Kidney epithelial cell (primary cell): Measurements from ENCODE around the gene GRIK4. TPM values are rescaled to one million over a fixed set of nuclear protein-coding genes. Genes with fewer than 3 reads are reported as not detected.

Source experiments
- DNase-seq: peaks from one replicate; pipeline ENCODE4 v3.0.0-alpha.2; 2010; ENCODE audit warnings: low read depth
- H3K27me3 ChIP-seq: 2 replicates; pipeline ENCODE4 v1.6.0; 2011; ENCODE audit warnings: low read length; ENCODE audit not compliant: control insufficient read depth, insufficient read depth
- H3K36me3 ChIP-seq: 2 replicates; pipeline ENCODE4 v1.5.1; 2011; ENCODE audit warnings: low read length; ENCODE audit not compliant: control insufficient read depth, insufficient read depth
- H3K4me3 ChIP-seq: 2 replicates; pipeline ENCODE4 v1.5.1; 2011; ENCODE audit warnings: low read depth, mild to moderate bottlenecking, control low read depth, low read length
- total RNA-seq: library from RNA; depleted of rRNA; stranded (reverse); fragments of >200 nt; gene quantifications from 2 replicates; pipeline ENCODE4 v1.2.3, GENCODE V29; 2015
- TF ChIP-seq, protein P1 (sequence below): IDR thresholded peaks from 2 replicates; pipeline ENCODE4 v1.5.1; 2011; ENCODE audit warnings: mild to moderate bottlenecking, moderate library complexity, low read length, control low read depth, inconsistent platforms; ENCODE audit not compliant: insufficient read depth, poor library complexity, severe bottlenecking

GRIK4 gene
- total RNA-seq, 1 donor from 2014 or later, result 0.17 TPM

- Histone ChIP-seq H3K4me3 (no peak overlapping the region), H3K36me3 (no peaks in the 10 kb centered on the region), H3K27me3 (no peaks in the 10 kb centered on the region)
- no peak for DNase-seq
- TF ChIP-seq, protein P1, sequence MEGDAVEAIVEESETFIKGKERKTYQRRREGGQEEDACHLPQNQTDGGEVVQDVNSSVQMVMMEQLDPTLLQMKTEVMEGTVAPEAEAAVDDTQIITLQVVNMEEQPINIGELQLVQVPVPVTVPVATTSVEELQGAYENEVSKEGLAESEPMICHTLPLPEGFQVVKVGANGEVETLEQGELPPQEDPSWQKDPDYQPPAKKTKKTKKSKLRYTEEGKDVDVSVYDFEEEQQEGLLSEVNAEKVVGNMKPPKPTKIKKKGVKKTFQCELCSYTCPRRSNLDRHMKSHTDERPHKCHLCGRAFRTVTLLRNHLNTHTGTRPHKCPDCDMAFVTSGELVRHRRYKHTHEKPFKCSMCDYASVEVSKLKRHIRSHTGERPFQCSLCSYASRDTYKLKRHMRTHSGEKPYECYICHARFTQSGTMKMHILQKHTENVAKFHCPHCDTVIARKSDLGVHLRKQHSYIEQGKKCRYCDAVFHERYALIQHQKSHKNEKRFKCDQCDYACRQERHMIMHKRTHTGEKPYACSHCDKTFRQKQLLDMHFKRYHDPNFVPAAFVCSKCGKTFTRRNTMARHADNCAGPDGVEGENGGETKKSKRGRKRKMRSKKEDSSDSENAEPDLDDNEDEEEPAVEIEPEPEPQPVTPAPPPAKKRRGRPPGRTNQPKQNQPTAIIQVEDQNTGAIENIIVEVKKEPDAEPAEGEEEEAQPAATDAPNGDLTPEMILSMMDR, result no peak
Observed at GRCh38 chr11:120853435-120853834, 341.9 kb downstream of the GRIK4 start.

GRCh38 chr11:120854988-120855387 lies 343.4 kb downstream of the GRIK4 start:
- no peak for DNase-seq
- Histone ChIP-seq H3K36me3 (no peaks in the 10 kb centered on the region), H3K4me3 (no peak overlapping the region), H3K27me3 (no peaks in the 10 kb centered on the region)
- TF ChIP-seq, protein P1, result no peak

DNA sequence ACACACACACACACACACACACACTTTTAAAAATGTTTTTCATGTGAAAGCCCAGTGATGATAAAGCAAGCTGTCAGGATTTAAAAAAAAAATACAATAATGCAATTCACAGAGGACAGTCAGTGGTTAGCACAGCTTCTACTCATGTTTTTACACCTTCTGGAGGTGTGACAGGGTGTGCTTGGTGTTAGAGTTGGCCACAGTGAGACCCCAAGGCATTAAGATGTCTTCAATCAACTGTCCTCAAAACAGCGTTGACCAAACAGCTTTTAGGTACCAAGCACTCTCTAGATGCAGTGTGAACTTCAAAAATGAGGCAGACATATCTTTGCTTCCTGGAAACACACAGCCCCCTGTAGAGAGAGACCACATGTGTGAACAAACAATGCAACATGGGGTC lies 346.0 kb downstream of the GRIK4 start:
- H3K36me3 ChIP-seq, result no peaks in the 10 kb centered on the region

GRCh38 chr11:120858740-120859139 lies 347.2 kb downstream of the GRIK4 start:
- TF ChIP-seq, protein P1, result no peak
- Histone ChIP-seq H3K4me3 (no peak overlapping the region), H3K36me3 (no peaks in the 10 kb centered on the region), H3K27me3 (no peaks in the 10 kb centered on the region)
- no peak for DNase-seq

More for the DNA sequence above, 346.0 kb downstream of the GRIK4 start:
- TF ChIP-seq, protein P1, result no peak
- Histone ChIP-seq H3K4me3 (no peak overlapping the region), H3K27me3 (no peaks in the 10 kb centered on the region)
- DNase-seq, result no peak

DNA sequence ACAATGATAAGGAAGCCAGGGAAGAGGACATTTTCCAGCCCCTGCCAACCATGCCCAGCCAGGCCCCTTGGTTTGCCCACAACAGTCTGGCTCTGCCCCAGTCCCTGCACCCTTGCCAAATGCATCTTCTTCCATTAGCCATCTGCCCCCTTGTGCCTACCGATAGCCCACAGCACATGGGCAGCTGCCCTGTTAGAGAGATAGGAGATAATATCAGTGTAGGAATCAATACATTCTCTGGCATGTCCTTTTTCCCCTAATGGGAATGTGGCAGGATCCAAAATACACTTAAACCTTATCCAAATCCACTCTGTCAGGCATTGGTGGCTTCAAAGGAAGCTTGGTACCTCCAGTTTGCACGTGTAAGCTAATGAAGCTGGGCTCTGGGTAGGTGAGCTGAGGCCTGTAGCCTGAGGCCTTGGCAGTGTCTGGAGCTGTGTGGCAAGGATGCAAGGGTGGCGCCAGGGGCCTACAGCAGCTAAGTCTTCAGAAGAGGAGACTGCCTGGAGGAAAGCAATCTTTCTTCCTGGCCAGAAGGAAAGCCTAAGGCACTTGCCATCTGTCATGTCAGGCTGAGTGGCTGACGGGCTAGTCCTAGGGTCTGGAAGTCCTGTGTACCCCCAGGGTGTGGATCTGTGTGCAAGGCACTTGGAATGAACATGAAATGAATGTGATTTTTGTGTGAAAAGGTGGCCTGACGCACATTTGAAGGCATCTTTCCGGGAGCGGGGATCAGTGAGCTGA lies 348.2 kb downstream of the GRIK4 start:
- no peak for DNase-seq
- TF ChIP-seq, protein P1, result no peak
- Histone ChIP-seq H3K36me3 (no peaks in the 10 kb centered on the region), H3K4me3 (no peak overlapping the region), H3K27me3 (no peaks in the 10 kb centered on the region)

GRCh38 chr11:120863359-120863758 lies 351.8 kb downstream of the GRIK4 start:
- Histone ChIP-seq H3K4me3 (no peak overlapping the region), H3K36me3 (no peaks in the 10 kb centered on the region), H3K27me3 (no peaks in the 10 kb centered on the region)
- DNase-seq, result no peak
- TF ChIP-seq, protein P1, result no peak
